Thyroid gland (tissue), 4 donors: ENCODE results near the gene PLVAP. TPM values are rescaled to one million over a fixed set of nuclear protein-coding genes. Genes with fewer than 3 reads are reported as not detected.
A peak's percentile ranks its signal among the peaks of the same experiment; 100 is the strongest.

Experiments
- DNase-seq, 2 donors: peaks; one replicate each; pipeline ENCODE4 v3.0.0-alpha.2; 2019
- H3K27ac ChIP-seq, 3 donors: fragments of 200-600 bp; sonication (generic); 1 replicate in 2 of 3; 2 replicates in 1 of 3; pipeline ENCODE4 v1.5.1; 2016 to 2019; ENCODE audit warnings: mild to moderate bottlenecking in 1 of 3, moderate library complexity in 1 of 3
- H3K27me3 ChIP-seq: fragments of 200-600 bp; sonication (generic); one replicate; pipeline ENCODE4 v1.5.1; 2019
- H3K36me3 ChIP-seq, 2 donors: fragments of 200-600 bp; sonication (generic); one replicate each; pipeline ENCODE4 v1.5.1; 2016 to 2019
- H3K4me1 ChIP-seq, 2 donors: fragments of 200-600 bp; sonication (generic); one replicate each; pipeline ENCODE4 v1.5.1; 2017 to 2019
- H3K4me3 ChIP-seq, 3 donors: fragments of 200-600 bp; sonication (generic); replicated peaks in 1 of 3; 1 replicate in 2 of 3; 2 replicates in 1 of 3; pipeline ENCODE4 v1.5.1; 2016; ENCODE audit warnings: mild to moderate bottlenecking in 1 of 3
- H3K9me3 ChIP-seq: fragments of 200-600 bp; sonication (generic); one replicate; pipeline ENCODE4 v1.5.1; 2017
- POLR2A ChIP-seq, 2 donors: fragments of 450-650 bp; IDR thresholded peaks; one replicate each; pipeline ENCODE4 v1.6.1; 2017; ENCODE audit warnings: antibody characterized with exemption in 2 of 2, mild to moderate bottlenecking in 2 of 2, moderate library complexity in 1 of 2
- WGBS, 2 donors: methylation state at CpG; one replicate each; pipeline ENCODE4 v1.1.5; 2017; 5-methylcytosine and 5-hydroxymethylcytosine counted together
- intact Hi-C: fragments of 100-400 bp; cut with DNase I; formaldehyde crosslinking; loops from one replicate; pipeline ENCODE4 v1.15.1; 2023
- total RNA-seq, 4 donors: library from RNA; depleted of rRNA; stranded (reverse); fragments of >200 nt; gene quantifications; one replicate each; pipeline ENCODE4 v1.2.3, GENCODE V29; 2016
- TF ChIP-seq, protein P1 (sequence below), 6 experiments: fragments of 200-600 bp in 3 of 6; fragments of 450-650 bp in 3 of 6; sonication (generic) in 3 of 6; IDR thresholded peaks; one replicate each; pipeline ENCODE4 v1.5.1; 2016 to 2019; ENCODE audit warnings: antibody characterized with exemption in 6 of 6, mild to moderate bottlenecking in 2 of 6, inconsistent platforms in 1 of 6, moderate library complexity in 1 of 6

Gene PLVAP
- total RNA-seq, 4 donors from 2014 or later, result 103 to 322 (median 174) TPM

DNA sequence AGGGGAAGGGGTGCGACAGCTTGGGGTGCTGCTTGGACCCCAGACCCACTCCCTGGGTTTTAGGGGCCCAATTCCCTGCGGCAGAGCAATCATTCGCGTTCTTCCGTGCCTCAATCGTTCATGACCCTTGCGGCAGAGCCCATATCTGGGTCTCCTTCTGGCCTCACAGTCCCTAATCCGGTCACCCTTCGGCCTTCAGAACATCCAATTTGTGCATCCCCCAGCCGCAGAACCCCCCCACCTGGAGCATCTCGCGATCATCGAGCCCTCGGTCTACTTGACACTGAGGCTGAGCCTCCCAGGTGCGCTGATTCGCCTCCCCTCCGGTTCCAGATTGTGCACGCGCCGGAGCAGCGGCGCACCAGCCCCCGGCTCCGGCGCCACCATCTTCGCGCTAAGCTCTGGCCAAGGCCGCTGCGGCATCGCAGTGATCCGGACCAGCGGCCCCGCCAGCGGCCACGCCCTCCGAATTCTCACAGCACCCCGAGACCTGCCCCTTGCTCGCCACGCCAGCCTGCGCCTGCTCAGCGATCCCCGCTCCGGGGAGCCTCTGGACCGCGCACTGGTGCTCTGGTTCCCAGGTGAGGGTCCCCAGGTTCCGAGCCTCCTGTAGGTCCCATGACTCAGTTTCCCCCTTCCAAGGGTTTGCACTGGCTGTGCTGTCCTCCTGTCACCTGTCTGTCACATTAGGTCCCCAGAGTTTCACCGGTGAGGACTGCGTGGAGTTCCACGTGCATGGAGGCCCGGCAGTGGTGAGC lies 39.3 kb downstream of the PLVAP start:
- Histone ChIP-seq H3K27ac (no peak overlapping the region), H3K27me3 (no peaks in the 10 kb centered on the region), H3K4me3 (peak overlapping the region; percentile 26 to 94 (median 57)), H3K36me3 (no peaks in the 10 kb centered on the region), H3K9me3 (no peaks in the 10 kb centered on the region), H3K4me1 (peaks cover 22 to 32% of the 10 kb centered on the region in 2 donors)
- DNase-seq, result no peak
- intact Hi-C loops, result no loop called here
- WGBS, 2 donors, result 11 to 16% methylated on average over 15 to 29 of the region's 50 CpGs
- TF ChIP-seq POLR2A (IDR thresholded peaks at IDR 0.05), result no peak
- TF ChIP-seq, protein P1, sequence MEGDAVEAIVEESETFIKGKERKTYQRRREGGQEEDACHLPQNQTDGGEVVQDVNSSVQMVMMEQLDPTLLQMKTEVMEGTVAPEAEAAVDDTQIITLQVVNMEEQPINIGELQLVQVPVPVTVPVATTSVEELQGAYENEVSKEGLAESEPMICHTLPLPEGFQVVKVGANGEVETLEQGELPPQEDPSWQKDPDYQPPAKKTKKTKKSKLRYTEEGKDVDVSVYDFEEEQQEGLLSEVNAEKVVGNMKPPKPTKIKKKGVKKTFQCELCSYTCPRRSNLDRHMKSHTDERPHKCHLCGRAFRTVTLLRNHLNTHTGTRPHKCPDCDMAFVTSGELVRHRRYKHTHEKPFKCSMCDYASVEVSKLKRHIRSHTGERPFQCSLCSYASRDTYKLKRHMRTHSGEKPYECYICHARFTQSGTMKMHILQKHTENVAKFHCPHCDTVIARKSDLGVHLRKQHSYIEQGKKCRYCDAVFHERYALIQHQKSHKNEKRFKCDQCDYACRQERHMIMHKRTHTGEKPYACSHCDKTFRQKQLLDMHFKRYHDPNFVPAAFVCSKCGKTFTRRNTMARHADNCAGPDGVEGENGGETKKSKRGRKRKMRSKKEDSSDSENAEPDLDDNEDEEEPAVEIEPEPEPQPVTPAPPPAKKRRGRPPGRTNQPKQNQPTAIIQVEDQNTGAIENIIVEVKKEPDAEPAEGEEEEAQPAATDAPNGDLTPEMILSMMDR (IDR thresholded peaks at IDR 0.05), result no peak

DNA sequence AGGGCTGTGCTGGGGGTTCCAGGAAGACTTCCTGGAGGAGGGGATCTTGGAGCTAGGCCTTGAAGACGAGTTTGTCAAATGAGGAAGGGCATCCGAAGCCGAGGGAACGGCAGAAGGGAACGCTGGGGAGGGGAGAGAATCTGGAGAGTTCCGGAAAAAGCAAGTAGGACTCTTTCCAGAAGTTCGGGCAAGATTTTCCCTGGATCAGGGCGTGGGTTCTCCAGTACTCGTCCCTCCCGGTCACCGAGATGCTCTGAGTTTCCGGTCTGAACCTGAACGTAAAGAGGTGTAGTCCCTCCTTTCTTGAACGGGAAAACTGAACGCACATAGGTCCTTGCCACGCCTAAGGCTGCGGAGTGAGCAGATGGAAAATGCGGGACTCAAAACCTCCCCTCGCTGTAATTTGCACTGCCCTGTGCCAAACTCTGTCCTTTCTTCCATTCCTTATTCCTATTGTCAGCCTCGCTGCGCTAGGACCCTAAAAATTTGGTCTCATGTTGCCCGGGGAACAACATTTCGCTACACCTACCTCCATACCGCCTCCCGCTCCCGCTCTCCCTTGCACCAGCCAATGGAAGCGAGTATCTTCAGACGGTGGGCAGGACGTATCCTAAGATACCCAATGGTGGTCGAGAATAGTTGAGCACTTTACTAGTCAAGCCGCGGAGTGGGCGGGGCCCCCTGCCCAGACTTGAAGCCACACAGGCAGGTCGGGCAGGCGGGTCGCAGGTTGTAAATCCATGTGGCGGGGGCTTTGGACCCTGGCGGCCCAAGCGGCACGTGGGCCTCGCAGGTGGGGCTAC lies 40.1 kb downstream of the PLVAP start, which contains the start of gene GTPBP3:
TSS of gene GTPBP3 (plus strand) at position 682 of the 803 bp plus-strand sequence. CDS start at position 741, 59 bp downstream.
- Histone ChIP-seq H3K4me1 (peaks cover 22 to 32% of the 10 kb centered on the region in 2 donors), H3K4me3 (peak within 1 kb of the TSS; percentile 57 to 100 (median 94)), H3K27me3 (no peaks in the 10 kb centered on the region), H3K36me3 (no peaks in the 10 kb centered on the region), H3K9me3 (no peaks in the 10 kb centered on the region), H3K27ac (peak within 1 kb of the TSS; percentile 88 to 97 (median 94))
- WGBS, 2 donors, result 1% methylated on average over 32 to 34 of the region's 41 CpGs
- DNase-seq, result peak; percentile 99
- intact Hi-C loops, result no loop called here
- no peak for TF ChIP-seq POLR2A (IDR thresholded peaks at IDR 0.05)
- TF ChIP-seq, protein P1 (IDR thresholded peaks at IDR 0.05), result peak in 1 of 6 experiments; percentile 3

GRCh38 chr19:17335575-17335974 lies 41.6 kb downstream of the PLVAP start:
- TF ChIP-seq POLR2A (IDR thresholded peaks at IDR 0.05), result no peak
- TF ChIP-seq, protein P1 (IDR thresholded peaks at IDR 0.05), result no peak
- 70 to 73% methylated on average over 10 of the region's 10 CpGs for WGBS, 2 donors
- DNase-seq, result no peak
- intact Hi-C loops, result no loop called here
- Histone ChIP-seq H3K27me3 (no peaks in the 10 kb centered on the region), H3K36me3 (no peaks in the 10 kb centered on the region), H3K4me3 (no peak overlapping the region), H3K4me1 (peaks cover 22 to 32% of the 10 kb centered on the region in 2 donors), H3K27ac (no peak overlapping the region), H3K9me3 (no peaks in the 10 kb centered on the region)

GRCh38 chr19:17334414-17335409 lies 42.4 kb downstream of the PLVAP start, which contains the start of gene ANO8:
ANO8 (minus strand) TSS chr19:17334855; CDS start chr19:17334670, 185 bp downstream.
- Histone ChIP-seq H3K9me3 (no peaks in the 10 kb centered on the region), H3K27me3 (no peaks in the 10 kb centered on the region), H3K4me1 (peaks cover 22 to 32% of the 10 kb centered on the region in 2 donors), H3K4me3 (peak within 1 kb of the TSS; percentile 28 to 91 (median 60)), H3K27ac (peak within 1 kb of the TSS in 2 of 3 donors; percentile 40 to 69), H3K36me3 (no peaks in the 10 kb centered on the region)
- WGBS, 2 donors, result 4 to 5% methylated on average over 27 to 32 of the region's 86 CpGs
- DNase-seq, result peak; percentile 90 to 95
- intact Hi-C loops, result no loop called here
- TF ChIP-seq, protein P1 (IDR thresholded peaks at IDR 0.05), result no peak
- peak in 1 of 2 donors; percentile 61 for TF ChIP-seq POLR2A (IDR thresholded peaks at IDR 0.05)
